Natural killer cell (primary cell): ENCODE data around the gene ANKRD22. TPM values are rescaled to one million over a fixed set of nuclear protein-coding genes. Genes with fewer than 3 reads are reported as not detected.

ENCODE experiments used
- ATAC-seq, 3 donors: fragments of 150-1000 bp in 2 of 3; fragments of 200-7000 bp in 1 of 3; cut with Tn5 transposase; 1 replicate in 1 of 3; 2 replicates in 2 of 3; pipeline ENCODE4 v1.10.0; 2021; ENCODE audit warnings: mild to moderate bottlenecking in 2 of 3, moderate library complexity in 2 of 3
- DNase-seq, 2 donors: peaks; one replicate each; pipeline versions ENCODE4 v3.0.0 to v3.0.0-alpha.2; 2013 to 2021; ENCODE audit warnings: mixed read lengths in 1 of 2
- H3K27ac ChIP-seq: one replicate; pipeline ENCODE4 v1.5.1; 2013; ENCODE audit warnings: mild to moderate bottlenecking, low read length
- H3K27me3 ChIP-seq: one replicate; pipeline ENCODE4 v1.6.1; 2013; ENCODE audit warnings: low read length; ENCODE audit not compliant: control insufficient read depth, insufficient read depth
- H3K36me3 ChIP-seq: one replicate; pipeline ENCODE4 v1.6.1; 2013; ENCODE audit warnings: low read length; ENCODE audit not compliant: control insufficient read depth, insufficient read depth
- H3K4me1 ChIP-seq: one replicate; pipeline ENCODE4 v1.6.1; 2013; ENCODE audit warnings: low read length; ENCODE audit not compliant: control insufficient read depth, insufficient read depth
- H3K4me3 ChIP-seq: one replicate; pipeline ENCODE4 v1.5.1; 2013; ENCODE audit warnings: low read length
- H3K9me3 ChIP-seq: one replicate; pipeline ENCODE4 v1.6.1; 2013; ENCODE audit warnings: low read length; ENCODE audit not compliant: control insufficient read depth, insufficient read depth
- H3K27ac Mint-ChIP-seq, 2 donors: one replicate each; pipeline ENCODE4 v1.8.0; 2022; ENCODE audit warnings: mild to moderate bottlenecking in 2 of 2, mixed read lengths in 2 of 2, moderate library complexity in 1 of 2
- H3K27me3 Mint-ChIP-seq, 2 donors: one replicate each; pipeline ENCODE4 v1.8.0; 2022; ENCODE audit warnings: low read depth in 2 of 2, mixed read lengths in 2 of 2
- H3K36me3 Mint-ChIP-seq: one replicate; pipeline ENCODE4 v1.8.0; 2022; ENCODE audit warnings: mixed read lengths
- H3K4me1 Mint-ChIP-seq, 2 donors: one replicate each; pipeline ENCODE4 v1.8.0; 2022; ENCODE audit warnings: mixed read lengths in 2 of 2
- H3K4me3 Mint-ChIP-seq: one replicate; pipeline ENCODE4 v1.8.0; 2022; ENCODE audit warnings: mild to moderate bottlenecking, moderate library complexity, mixed read lengths
- H3K9me3 Mint-ChIP-seq, 2 donors: one replicate each; pipeline ENCODE4 v1.8.0; 2022; ENCODE audit warnings: mixed read lengths in 2 of 2
- CTCF ChIP-seq: fragments of 200-600 bp; IDR thresholded peaks from one replicate; pipeline ENCODE4 v1.8.0; 2022; ENCODE audit warnings: antibody characterized with exemption
- WGBS: methylation state at CpG from one replicate; pipeline ENCODE4 v1.1.7; 2013; ENCODE audit warnings: missing lambda C conversion rate; ENCODE audit not compliant: insufficient coverage; 5-methylcytosine and 5-hydroxymethylcytosine counted together
- intact Hi-C: fragments of 100-400 bp; cut with micrococcal nuclease; formaldehyde crosslinking; loops from one replicate; pipeline ENCODE4 v1.14.2; 2022
- total RNA-seq, 4 donors: library from RNA; stranded (reverse); fragments of 120-200 nt in 1 of 4; gene quantifications; one replicate each; pipeline versions ENCODE4 v1.2.3 to v1.2.4, GENCODE V29; 2013 to 2022

ANKRD22 gene
- total RNA-seq, 3 donors from 2014 or later (not counting 1 experiment from before 2014, with no cell fraction given) = not detected

GRCh38 chr10:88782222-88782621 is 69.4 kb downstream of the ANKRD22 start:
- WGBS = no CpG with 5 or more reads among the region's 3 CpGs
- no peak overlapping the region for H3K27ac Mint-ChIP-seq
- H3K4me3 Mint-ChIP-seq = no peak overlapping the region
- H3K27me3 Mint-ChIP-seq = peaks cover 2 to 18% of the 10 kb centered on the region in 2 donors
- ATAC-seq (no peak), DNase-seq (no peak)
- TF ChIP-seq CTCF = no peak
- H3K27me3 ChIP-seq = no peaks in the 10 kb centered on the region
- no peaks in the 10 kb centered on the region for H3K36me3 ChIP-seq
- H3K27ac ChIP-seq = no peak overlapping the region
- peaks cover 14 to 16% of the 10 kb centered on the region in 2 donors for H3K4me1 Mint-ChIP-seq
- no peak overlapping the region for H3K4me3 ChIP-seq
- no peaks in the 10 kb centered on the region for H3K9me3 Mint-ChIP-seq
- no peaks in the 10 kb centered on the region for H3K9me3 ChIP-seq
- no peaks in the 10 kb centered on the region for H3K4me1 ChIP-seq
- no peaks in the 10 kb centered on the region for H3K36me3 Mint-ChIP-seq
- intact Hi-C loops = no loop called here

- intact Hi-C loops = no loop called here
- no peaks in the 10 kb centered on the region for H3K36me3 Mint-ChIP-seq
- Histone ChIP-seq H3K9me3 (no peaks in the 10 kb centered on the region), H3K27me3 (no peaks in the 10 kb centered on the region), H3K4me1 (no peaks in the 10 kb centered on the region), H3K4me3 (no peak overlapping the region), H3K36me3 (no peaks in the 10 kb centered on the region), H3K27ac (no peak overlapping the region)
- TF ChIP-seq CTCF = no peak
- H3K27ac Mint-ChIP-seq = no peak overlapping the region
- peaks cover 14 to 16% of the 10 kb centered on the region in 2 donors for H3K4me1 Mint-ChIP-seq
- ATAC-seq (no peak), DNase-seq (no peak)
- H3K27me3 Mint-ChIP-seq = peaks cover 5 to 21% of the 10 kb centered on the region in 2 donors
- no peaks in the 10 kb centered on the region for H3K9me3 Mint-ChIP-seq
- no peak overlapping the region for H3K4me3 Mint-ChIP-seq
- WGBS = 79% methylated on average over 2 of the region's 2 CpGs
Observed at GRCh38 chr10:88781206-88781605, 70.4 kb downstream of the ANKRD22 start.

Other genes with a start within 250 kb of the ANKRD22 start
- not detected for gene LIPF, start 187.4 kb downstream of the ANKRD22 start, total RNA-seq
- not detected for gene LIPK, start 145.6 kb downstream of the ANKRD22 start, total RNA-seq
- gene LIPN, start 91.8 kb downstream of the ANKRD22 start, total RNA-seq = under 1 TPM in 2 of 3 donors, not detected in 1; 0.66 to 0.83 TPM
- not detected for gene LIPM, start 49.1 kb downstream of the ANKRD22 start, total RNA-seq
- 10 to 100 TPM; 14.8 to 30.3 (median 18.1) TPM for gene STAMBPL1, start 28.4 kb upstream of the ANKRD22 start, total RNA-seq
- 10 to 100 TPM in 1 of 3 donors, 1 to 10 TPM in 2; 5.0 to 13.1 (median 7.4) TPM for gene ACTA2, start 100.9 kb upstream of the ANKRD22 start, total RNA-seq
- 10 to 100 TPM; 17.3 to 29.9 (median 26.5) TPM for gene FAS, start 139.0 kb upstream of the ANKRD22 start, total RNA-seq